ENCODE data around the gene ZNF277.

DNA sequence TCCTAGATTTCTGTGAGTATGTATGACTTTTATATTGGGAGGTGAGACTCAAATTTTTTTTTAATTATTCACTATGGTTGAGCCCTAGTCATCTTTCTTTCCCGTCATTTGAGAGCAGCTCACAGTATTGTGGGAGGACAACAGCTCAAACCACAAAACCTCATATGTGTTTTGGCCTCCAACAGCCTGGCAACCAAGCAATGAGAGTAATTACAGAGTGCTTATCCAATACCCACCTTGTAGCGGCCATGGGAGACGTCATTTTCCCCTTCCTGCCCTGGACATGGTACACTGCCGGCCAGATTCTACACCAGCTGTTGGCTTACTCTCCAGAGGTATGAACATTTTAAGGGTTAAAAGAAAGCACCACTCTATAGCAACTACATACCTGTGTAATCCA is 49.4 kb upstream of the ZNF277 start:
- TF ChIP-seq, protein P1, sequence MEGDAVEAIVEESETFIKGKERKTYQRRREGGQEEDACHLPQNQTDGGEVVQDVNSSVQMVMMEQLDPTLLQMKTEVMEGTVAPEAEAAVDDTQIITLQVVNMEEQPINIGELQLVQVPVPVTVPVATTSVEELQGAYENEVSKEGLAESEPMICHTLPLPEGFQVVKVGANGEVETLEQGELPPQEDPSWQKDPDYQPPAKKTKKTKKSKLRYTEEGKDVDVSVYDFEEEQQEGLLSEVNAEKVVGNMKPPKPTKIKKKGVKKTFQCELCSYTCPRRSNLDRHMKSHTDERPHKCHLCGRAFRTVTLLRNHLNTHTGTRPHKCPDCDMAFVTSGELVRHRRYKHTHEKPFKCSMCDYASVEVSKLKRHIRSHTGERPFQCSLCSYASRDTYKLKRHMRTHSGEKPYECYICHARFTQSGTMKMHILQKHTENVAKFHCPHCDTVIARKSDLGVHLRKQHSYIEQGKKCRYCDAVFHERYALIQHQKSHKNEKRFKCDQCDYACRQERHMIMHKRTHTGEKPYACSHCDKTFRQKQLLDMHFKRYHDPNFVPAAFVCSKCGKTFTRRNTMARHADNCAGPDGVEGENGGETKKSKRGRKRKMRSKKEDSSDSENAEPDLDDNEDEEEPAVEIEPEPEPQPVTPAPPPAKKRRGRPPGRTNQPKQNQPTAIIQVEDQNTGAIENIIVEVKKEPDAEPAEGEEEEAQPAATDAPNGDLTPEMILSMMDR (tag by site-specific recombination; IDR thresholded peaks at IDR 0.05): no peak
- TF ChIP-seq, protein P2, sequence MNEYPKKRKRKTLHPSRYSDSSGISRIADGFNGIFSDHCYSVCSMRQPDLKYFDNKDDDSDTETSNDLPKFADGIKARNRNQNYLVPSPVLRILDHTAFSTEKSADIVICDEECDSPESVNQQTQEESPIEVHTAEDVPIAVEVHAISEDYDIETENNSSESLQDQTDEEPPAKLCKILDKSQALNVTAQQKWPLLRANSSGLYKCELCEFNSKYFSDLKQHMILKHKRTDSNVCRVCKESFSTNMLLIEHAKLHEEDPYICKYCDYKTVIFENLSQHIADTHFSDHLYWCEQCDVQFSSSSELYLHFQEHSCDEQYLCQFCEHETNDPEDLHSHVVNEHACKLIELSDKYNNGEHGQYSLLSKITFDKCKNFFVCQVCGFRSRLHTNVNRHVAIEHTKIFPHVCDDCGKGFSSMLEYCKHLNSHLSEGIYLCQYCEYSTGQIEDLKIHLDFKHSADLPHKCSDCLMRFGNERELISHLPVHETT (tag by site-specific recombination; IDR thresholded peaks at IDR 0.05): no peak
- TF ChIP-seq ZNF391 (tag by site-specific recombination; IDR thresholded peaks at IDR 0.05; ENCODE audit: borderline replicate concordance, low read depth) (no peak), RBAK (tag by site-specific recombination; IDR thresholded peaks at IDR 0.05) (no peak)
- TF ChIP-seq, protein P3, sequence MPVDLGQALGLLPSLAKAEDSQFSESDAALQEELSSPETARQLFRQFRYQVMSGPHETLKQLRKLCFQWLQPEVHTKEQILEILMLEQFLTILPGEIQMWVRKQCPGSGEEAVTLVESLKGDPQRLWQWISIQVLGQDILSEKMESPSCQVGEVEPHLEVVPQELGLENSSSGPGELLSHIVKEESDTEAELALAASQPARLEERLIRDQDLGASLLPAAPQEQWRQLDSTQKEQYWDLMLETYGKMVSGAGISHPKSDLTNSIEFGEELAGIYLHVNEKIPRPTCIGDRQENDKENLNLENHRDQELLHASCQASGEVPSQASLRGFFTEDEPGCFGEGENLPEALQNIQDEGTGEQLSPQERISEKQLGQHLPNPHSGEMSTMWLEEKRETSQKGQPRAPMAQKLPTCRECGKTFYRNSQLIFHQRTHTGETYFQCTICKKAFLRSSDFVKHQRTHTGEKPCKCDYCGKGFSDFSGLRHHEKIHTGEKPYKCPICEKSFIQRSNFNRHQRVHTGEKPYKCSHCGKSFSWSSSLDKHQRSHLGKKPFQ (tag by site-specific recombination; IDR thresholded peaks at IDR 0.05): no peak
